Right lobe of liver (tissue), 6 donors: ENCODE measurements around the gene P2RY2. TPM values are rescaled to one million over a fixed set of nuclear protein-coding genes. Genes with fewer than 3 reads are reported as not detected.
A peak's percentile ranks its signal among the peaks of the same experiment; 100 is the strongest.
"Not testable (repeated sequence)": the region's sequence is repeated elsewhere in the genome, so short reads cannot be mapped to it uniquely, and the experiment has no call there.

Experiments
- ATAC-seq, 4 donors: fragments of 200-7000 bp; cut with Tn5 transposase; one replicate each; pipeline ENCODE4 v1.9.1; 2020; ENCODE audit warnings: mild to moderate bottlenecking in 4 of 4, moderate library complexity in 4 of 4
- DNase-seq, 3 donors: peaks; one replicate each; pipeline ENCODE4 v3.0.0-alpha.2; 2020
- H3K27ac ChIP-seq, 3 donors: fragments of 200-600 bp; one replicate each; pipeline ENCODE4 v1.8.0; 2022
- H3K27me3 ChIP-seq, 2 donors: fragments of 200-600 bp; one replicate each; pipeline ENCODE4 v1.8.0; 2022
- H3K36me3 ChIP-seq, 4 donors: fragments of 200-600 bp; sonication (generic) in 1 of 4; one replicate each; pipeline versions ENCODE4 v1.5.1 to v1.8.0; 2017 to 2022; ENCODE audit warnings: control low read depth in 1 of 4
- H3K4me1 ChIP-seq, 4 donors: fragments of 200-600 bp; sonication (generic) in 1 of 4; one replicate each; pipeline versions ENCODE4 v1.5.1 to v1.8.0; 2017 to 2022; ENCODE audit warnings: control low read depth in 1 of 4
- H3K4me3 ChIP-seq, 3 donors: fragments of 200-600 bp; one replicate each; pipeline ENCODE4 v1.8.0; 2022
- H3K9me3 ChIP-seq, 4 donors: fragments of 200-600 bp; sonication (generic) in 1 of 4; one replicate each; pipeline versions ENCODE4 v1.5.1 to v1.8.0; 2017 to 2022; ENCODE audit warnings: control low read depth in 1 of 4
- CTCF ChIP-seq, 4 donors: fragments of 200-600 bp in 3 of 4; fragments of 450-650 bp in 1 of 4; IDR thresholded peaks; one replicate each; pipeline versions ENCODE4 v1.5.1 to v1.8.0; 2016 to 2022; ENCODE audit warnings: antibody characterized with exemption in 4 of 4, mild to moderate bottlenecking in 2 of 4
- POLR2A ChIP-seq: fragments of 450-650 bp; IDR thresholded peaks from one replicate; pipeline ENCODE4 v1.6.1; 2017; ENCODE audit warnings: antibody characterized with exemption, mild to moderate bottlenecking
- WGBS: methylation state at CpG from one replicate; pipeline ENCODE4 v1.1.6; 2018; ENCODE audit warnings: low coverage, low lambda C conversion rate; ENCODE audit not compliant: insufficient coverage; ENCODE audit errors: missing lambda C conversion rate; 5-methylcytosine and 5-hydroxymethylcytosine counted together
- intact Hi-C, 2 donors: fragments of 100-400 bp; cut with DNase I; formaldehyde crosslinking; loops; one replicate each; pipeline versions ENCODE4 v1.11.2 to v1.14.1; 2022
- total RNA-seq, 6 experiments: library from RNA; depleted of rRNA in 2 of 6; stranded (reverse); fragments of >200 nt in 2 of 6; fragmentation: NEBNext Ultra II Directional in 3 of 6; extraction: Animal tissue kit (Norgen Biotek cat#: 25700) in 3 of 6; gene quantifications; one replicate each; pipeline versions ENCODE4 v1.1.0 to v1.2.4, GENCODE V29; 2016 to 2023
- donor health status: DM: no; HTN: yes; CAD: no.
- donor health status: DM: no; HTN: no; CAD: no.
- donor health status: DM: no; HTN: no; CAD: no.
- donor health status: DM: no; HTN: yes; CAD: no.
- donor health status: DM: no; HTN: yes; CAD: no.

The P2RY2 gene
- total RNA-seq, 6 experiments from 2014 or later, result 2.6 to 5.1 (median 3.5) TPM

- no peaks in the 10 kb centered on the region for H3K9me3 ChIP-seq
- H3K36me3 ChIP-seq, result no peaks in the 10 kb centered on the region
- no peaks in the 10 kb centered on the region for H3K27me3 ChIP-seq
- H3K27ac ChIP-seq, result no peak overlapping the region
- WGBS, result 84% methylated on average over 7 of the region's 7 CpGs
- no peak for ATAC-seq
- H3K4me1 ChIP-seq, result peaks cover 0 to 34% (median 3%) of the 10 kb centered on the region in 4 donors
- intact Hi-C loops, result no loop called here
- no peak overlapping the region for H3K4me3 ChIP-seq
- DNase-seq, result peak in 2 of 3 donors; percentile 16 to 29
- TF ChIP-seq POLR2A (no peak), CTCF (IDR thresholded peaks at IDR 0.05) (no peak)
Measured at GRCh38 chr11:73230931-73231330, 12.8 kb downstream of the P2RY2 start.

- H3K9me3 ChIP-seq, ATAC-seq, H3K36me3 ChIP-seq, H3K4me3 ChIP-seq, DNase-seq, H3K27ac ChIP-seq, intact Hi-C loops, H3K27me3 ChIP-seq: not testable (repeated sequence)
- H3K4me1 ChIP-seq, result peaks cover 0 to 38% (median 3%) of the 10 kb centered on the region in 4 donors
- 97% methylated on average over 5 of the region's 7 CpGs for WGBS
Measured at GRCh38 chr11:73232487-73232886, 14.4 kb downstream of the P2RY2 start.

- Histone ChIP-seq H3K27me3 (no peaks in the 10 kb centered on the region), H3K9me3 (no peaks in the 10 kb centered on the region), H3K27ac (no peak overlapping the region), H3K36me3 (no peaks in the 10 kb centered on the region), H3K4me1 (peaks cover 0 to 34% (median 3%) of the 10 kb centered on the region in 4 donors), H3K4me3 (no peak overlapping the region)
- TF ChIP-seq CTCF (IDR thresholded peaks at IDR 0.05) (no peak), POLR2A (no peak)
- ATAC-seq (no peak), DNase-seq (peak in 1 of 3 donors; percentile 21)
- intact Hi-C loops, result no loop called here
Measured at GRCh38 chr11:73233211-73233610, 15.1 kb downstream of the P2RY2 start.

GRCh38 chr11:73233692-73234470 is 15.8 kb downstream of the P2RY2 start:
- 72% methylated on average over 7 of the region's 23 CpGs for WGBS
- intact Hi-C loops, result no loop called here
- no peaks in the 10 kb centered on the region for H3K27me3 ChIP-seq
- no peak overlapping the region for H3K27ac ChIP-seq
- peak in 3 of 4 donors; percentile 36 to 70 (median 51) for ATAC-seq
- peak in 1 of 3 donors; percentile 11 for DNase-seq
- H3K36me3 ChIP-seq, result no peaks in the 10 kb centered on the region
- no peak overlapping the region for H3K4me3 ChIP-seq
- no peak for TF ChIP-seq CTCF (IDR thresholded peaks at IDR 0.05)
- no peak for TF ChIP-seq POLR2A
- peaks cover 0 to 34% (median 3%) of the 10 kb centered on the region in 4 donors for H3K4me1 ChIP-seq
- no peaks in the 10 kb centered on the region for H3K9me3 ChIP-seq

GRCh38 chr11:73234471-73235181 is 16.5 kb downstream of the P2RY2 start:
- no peak for ATAC-seq
- H3K27me3 ChIP-seq, result no peaks in the 10 kb centered on the region
- H3K9me3 ChIP-seq, result no peaks in the 10 kb centered on the region
- no peak for TF ChIP-seq CTCF (IDR thresholded peaks at IDR 0.05)
- TF ChIP-seq POLR2A, result no peak
- peaks cover 0 to 34% (median 3%) of the 10 kb centered on the region in 4 donors for H3K4me1 ChIP-seq
- DNase-seq, result peak in 1 of 3 donors; percentile 50
- WGBS, result 93% methylated on average over 42 of the region's 56 CpGs
- no peak overlapping the region for H3K4me3 ChIP-seq
- no peaks in the 10 kb centered on the region for H3K36me3 ChIP-seq
- intact Hi-C loops, result loop anchor here in 1 of 2 donors (5.0 kb wide), 1 partner anchor 47 kb away; no protein-coding TSS in a partner anchor
- H3K27ac ChIP-seq, result no peak overlapping the region
